PC-9 (cell line): Measurements from ENCODE around the gene KCNH1.

Experiments used
- CTCF ChIP-seq: fragments of 200-600 bp; sonication (generic); conservative IDR thresholded peaks from 2 replicates; pipeline ENCODE4 v1.6.1; 2017; ENCODE audit warnings: mixed run types, antibody characterized with exemption, mild to moderate bottlenecking, moderate library complexity
- EZH2 ChIP-seq: fragments of 200-600 bp; sonication (generic); IDR thresholded peaks from 2 replicates; pipeline ENCODE4 v1.8.0; 2017; ENCODE audit warnings: antibody characterized with exemption, low read depth

DNA sequence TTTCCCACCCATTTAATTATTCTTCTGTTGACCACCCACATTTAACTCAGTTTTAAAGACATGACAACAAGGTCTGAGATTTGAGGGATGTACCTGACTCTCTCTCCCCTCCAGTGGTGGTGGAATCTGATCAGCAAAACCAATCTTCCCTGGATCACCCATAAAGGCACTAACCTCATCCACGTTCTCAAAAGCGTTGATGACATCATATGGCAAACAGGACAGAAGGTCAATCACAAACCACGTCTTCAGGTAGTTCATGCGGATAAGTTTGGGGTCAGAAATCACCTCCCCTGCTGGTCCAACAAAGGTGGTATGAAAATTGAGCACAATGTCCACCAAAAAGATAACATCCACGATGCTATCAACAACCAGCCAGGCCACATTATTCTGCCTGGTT is 115.3 kb downstream of the KCNH1 start:
- TF ChIP-seq CTCF (no peak), EZH2 (no peak)
